ENCODE results near the gene PTPRE. TPM values are rescaled to one million over a fixed set of nuclear protein-coding genes. Genes with fewer than 3 reads are reported as not detected.

Gene PTPRE
- total RNA-seq, 4 donors from 2014 or later, result 17.4 to 23.0 (median 20.1) TPM

- intact Hi-C loops (cut with DNase I; ENCODE audit: low total_unique reads), result no loop called here
- 81 to 85% methylated on average over 8 of the region's 8 CpGs for WGBS, 2 donors
- DNase-seq (ENCODE audit: low spot score in 2 of 2), result no peak
- H3K4me3 ChIP-seq (ENCODE audit: low read depth, poor library complexity, severe bottlenecking), result no peak overlapping the region
- TF ChIP-seq, protein P1, sequence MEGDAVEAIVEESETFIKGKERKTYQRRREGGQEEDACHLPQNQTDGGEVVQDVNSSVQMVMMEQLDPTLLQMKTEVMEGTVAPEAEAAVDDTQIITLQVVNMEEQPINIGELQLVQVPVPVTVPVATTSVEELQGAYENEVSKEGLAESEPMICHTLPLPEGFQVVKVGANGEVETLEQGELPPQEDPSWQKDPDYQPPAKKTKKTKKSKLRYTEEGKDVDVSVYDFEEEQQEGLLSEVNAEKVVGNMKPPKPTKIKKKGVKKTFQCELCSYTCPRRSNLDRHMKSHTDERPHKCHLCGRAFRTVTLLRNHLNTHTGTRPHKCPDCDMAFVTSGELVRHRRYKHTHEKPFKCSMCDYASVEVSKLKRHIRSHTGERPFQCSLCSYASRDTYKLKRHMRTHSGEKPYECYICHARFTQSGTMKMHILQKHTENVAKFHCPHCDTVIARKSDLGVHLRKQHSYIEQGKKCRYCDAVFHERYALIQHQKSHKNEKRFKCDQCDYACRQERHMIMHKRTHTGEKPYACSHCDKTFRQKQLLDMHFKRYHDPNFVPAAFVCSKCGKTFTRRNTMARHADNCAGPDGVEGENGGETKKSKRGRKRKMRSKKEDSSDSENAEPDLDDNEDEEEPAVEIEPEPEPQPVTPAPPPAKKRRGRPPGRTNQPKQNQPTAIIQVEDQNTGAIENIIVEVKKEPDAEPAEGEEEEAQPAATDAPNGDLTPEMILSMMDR (IDR thresholded peaks at IDR 0.05), result no peak
- TF ChIP-seq POLR2A (IDR thresholded peaks at IDR 0.05), result no peak
Observed at GRCh38 chr10:128008521-128009250, 101.8 kb downstream of the PTPRE start.

- WGBS, 2 donors, result 64 to 68% methylated on average over 14 of the region's 14 CpGs
- intact Hi-C loops (cut with DNase I; ENCODE audit: low total_unique reads), result no loop called here
Observed at GRCh38 chr10:128009372-128010126, 102.6 kb downstream of the PTPRE start.

DNA sequence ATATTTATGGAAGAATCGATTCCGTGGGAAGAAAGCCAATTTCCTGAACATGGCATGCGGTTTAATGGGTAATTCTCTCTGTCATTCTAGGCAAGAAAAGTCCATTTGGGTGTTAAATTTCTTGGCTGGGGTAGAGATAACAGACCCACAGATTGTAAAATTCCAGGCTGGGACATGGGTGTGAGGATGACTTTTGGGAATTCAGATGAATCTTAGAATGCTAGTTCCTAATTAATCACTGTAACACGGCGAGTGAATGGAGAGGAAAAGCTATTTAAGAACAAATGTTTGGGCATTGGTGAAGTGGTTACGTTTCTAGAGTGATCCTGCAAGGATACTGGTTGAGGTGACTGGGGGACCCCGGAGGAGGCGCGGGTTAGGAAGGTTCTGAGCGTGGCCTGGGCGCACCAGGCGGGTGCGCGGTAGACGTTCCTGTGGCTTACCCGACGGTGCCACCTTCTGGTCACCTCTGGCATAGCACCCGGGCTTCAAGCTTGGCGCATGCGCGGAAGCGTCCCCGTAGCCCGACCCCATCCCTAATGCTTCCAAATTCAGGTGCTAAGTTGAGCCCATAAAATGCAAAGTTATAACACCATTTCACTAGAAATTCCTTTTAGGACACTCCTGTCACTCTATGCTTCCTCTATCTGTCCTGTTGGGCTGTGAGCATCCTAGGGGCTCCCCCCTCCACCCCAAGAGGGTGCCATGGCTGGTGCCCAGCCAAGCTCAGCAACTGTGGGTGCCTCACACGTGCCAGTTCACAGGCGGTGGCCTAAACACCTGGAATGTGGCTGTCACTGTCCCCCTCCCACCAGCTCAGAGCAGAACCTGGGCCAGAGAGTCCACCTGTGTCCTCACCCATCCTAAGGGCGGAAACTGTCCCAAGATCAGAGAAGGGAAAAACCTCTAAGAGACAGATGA lies 104.4 kb downstream of the PTPRE start:
- 12 to 16% methylated on average over 27 of the region's 27 CpGs for WGBS, 2 donors
- H3K4me3 ChIP-seq (ENCODE audit: low read depth, poor library complexity, severe bottlenecking), result no peak overlapping the region
- intact Hi-C loops (cut with DNase I; ENCODE audit: low total_unique reads), result no loop called here
- TF ChIP-seq, protein P1 (IDR thresholded peaks at IDR 0.05), result peak in 1 of 3 donors; percentile 97
- TF ChIP-seq POLR2A (IDR thresholded peaks at IDR 0.05), result no peak
- peak; percentile 77 to 97 for DNase-seq (ENCODE audit: low spot score in 2 of 2)

More at GRCh38 chr10:128009372-128010126, 102.6 kb downstream of the PTPRE start:
- TF ChIP-seq, protein P1 (IDR thresholded peaks at IDR 0.05), result no peak
- no peak for TF ChIP-seq POLR2A (IDR thresholded peaks at IDR 0.05)
- peak in 1 of 2 donors; percentile 80 for DNase-seq (ENCODE audit: low spot score in 2 of 2)
- no peak overlapping the region for H3K4me3 ChIP-seq (ENCODE audit: low read depth, poor library complexity, severe bottlenecking)

DNA sequence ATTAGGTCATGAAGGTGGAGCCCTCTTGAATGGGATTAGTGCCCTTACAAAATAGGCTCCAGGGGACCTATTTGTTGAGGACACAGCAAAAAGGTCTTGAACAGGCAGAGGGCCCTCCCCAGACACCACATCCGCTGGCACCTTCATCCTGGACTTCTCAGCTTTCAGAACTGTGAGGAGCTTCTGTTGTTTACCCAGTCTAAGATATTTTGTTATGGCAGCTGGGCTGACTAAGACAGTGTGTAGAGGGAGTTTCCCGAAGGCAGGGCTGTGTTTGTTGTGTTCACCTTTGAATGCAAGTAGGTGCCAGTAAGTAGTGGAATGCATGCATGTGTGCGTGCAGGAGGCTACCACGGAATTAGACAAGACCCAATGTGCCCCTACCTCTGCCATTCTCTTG lies 106.7 kb downstream of the PTPRE start:
- intact Hi-C loops (cut with DNase I; ENCODE audit: low total_unique reads), result loop anchor here (2.0 kb wide), 1 partner anchor 109 kb away; no protein-coding TSS in a partner anchor
- 82 to 85% methylated on average over 4 of the region's 4 CpGs for whole genome bisulfite sequencing, 2 donors
- no peak overlapping the region for H3K4me3 ChIP-seq (ENCODE audit: low read depth, poor library complexity, severe bottlenecking)
- no peak for TF ChIP-seq POLR2A (IDR thresholded peaks at IDR 0.05)
- TF ChIP-seq, protein P1 (IDR thresholded peaks at IDR 0.05), result no peak
- DNase-seq (ENCODE audit: low spot score in 2 of 2), result no peak

DNA sequence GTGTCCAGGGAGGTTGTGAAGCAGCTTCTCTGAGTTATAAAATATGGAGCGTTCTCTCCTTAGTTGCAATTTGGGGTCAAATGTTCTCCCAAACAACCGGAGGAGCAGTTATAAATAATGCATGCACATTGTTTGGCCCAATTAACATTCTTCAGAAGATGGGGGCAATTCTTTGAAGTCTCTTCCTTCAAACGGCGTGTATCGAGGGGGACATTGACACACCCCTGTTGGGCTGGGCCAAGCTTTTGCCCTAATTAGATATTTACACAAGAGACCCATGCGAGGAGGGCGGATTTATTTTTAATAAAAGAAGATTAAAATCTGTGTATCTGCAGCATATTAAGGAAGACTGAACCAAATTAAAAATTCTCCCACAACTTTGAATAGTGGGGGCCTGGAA lies 107.3 kb downstream of the PTPRE start:
- no peak for TF ChIP-seq POLR2A (IDR thresholded peaks at IDR 0.05)
- TF ChIP-seq, protein P1 (IDR thresholded peaks at IDR 0.05), result no peak
- 70 to 71% methylated on average over 7 of the region's 7 CpGs for WGBS, 2 donors
- H3K4me3 ChIP-seq (ENCODE audit: low read depth, poor library complexity, severe bottlenecking), result no peak overlapping the region
- intact Hi-C loops (cut with DNase I; ENCODE audit: low total_unique reads), result no loop called here
- DNase-seq (ENCODE audit: low spot score in 2 of 2), result no peak

Data from lower leg skin (tissue), 4 donors.